COLO668 (cell line): Measurements from ENCODE around the gene TEX53.

Experiments
- DNase-seq: peaks from one replicate; lab custom pipeline; 2025; ENCODE audit not compliant: unreplicated experiment; lab: John Stamatoyannopoulos, UW

TEX53 gene

DNA sequence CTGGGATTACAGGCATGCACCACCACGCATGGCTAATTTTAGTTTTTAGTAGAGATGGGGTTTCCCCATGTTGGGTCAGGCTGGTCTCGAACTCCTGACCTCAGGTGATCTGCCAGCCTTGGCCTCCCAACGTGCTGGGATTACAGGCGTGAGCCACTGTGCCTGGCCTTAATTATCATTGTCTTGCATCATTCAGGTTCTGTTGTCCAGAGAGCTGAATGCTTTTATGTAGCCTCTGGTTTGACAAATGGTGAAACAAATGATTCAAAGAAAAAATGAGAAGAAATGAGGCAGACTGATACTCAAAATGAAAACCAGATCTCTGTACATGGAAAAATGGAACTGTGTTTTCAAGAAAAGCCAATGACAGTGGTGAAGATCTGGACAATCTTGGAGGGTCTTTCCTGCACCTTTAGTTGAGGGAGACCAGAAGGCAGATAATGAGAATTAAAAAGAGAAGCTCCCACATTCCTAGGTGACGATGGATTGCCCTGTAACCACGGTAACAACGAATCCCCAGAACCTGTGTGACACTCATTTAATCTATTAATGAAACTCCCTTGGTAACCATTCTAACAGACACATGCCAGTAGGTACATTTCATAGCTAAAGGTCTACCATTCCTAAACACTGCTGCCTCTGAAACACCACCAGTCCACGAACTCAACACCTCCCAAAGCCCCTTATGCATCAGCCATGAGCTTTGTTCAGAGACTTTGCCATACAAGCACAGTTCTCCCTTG lies 22.8 kb upstream of the TEX53 start:
- no peak for DNase-seq

DNA sequence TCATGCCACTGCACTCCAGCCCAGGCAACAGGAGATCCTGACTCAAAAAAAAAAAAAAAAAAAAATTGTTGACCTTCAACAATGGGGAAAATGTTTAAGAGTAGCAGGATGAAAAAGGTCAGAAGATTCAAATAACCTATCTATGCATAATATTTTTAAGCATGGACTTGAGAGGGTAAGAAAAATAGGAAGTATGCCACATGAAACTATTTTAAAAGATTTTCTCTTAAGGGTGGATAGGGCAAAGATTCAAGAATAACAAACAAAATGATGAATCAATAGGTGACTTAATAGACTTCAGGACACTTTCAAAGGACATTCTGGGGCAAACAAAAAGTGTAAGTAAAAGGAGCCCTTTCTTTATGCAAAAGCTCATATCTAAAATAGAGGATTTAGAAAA lies 21.2 kb upstream of the TEX53 start:
- DNase-seq: no peak

DNA sequence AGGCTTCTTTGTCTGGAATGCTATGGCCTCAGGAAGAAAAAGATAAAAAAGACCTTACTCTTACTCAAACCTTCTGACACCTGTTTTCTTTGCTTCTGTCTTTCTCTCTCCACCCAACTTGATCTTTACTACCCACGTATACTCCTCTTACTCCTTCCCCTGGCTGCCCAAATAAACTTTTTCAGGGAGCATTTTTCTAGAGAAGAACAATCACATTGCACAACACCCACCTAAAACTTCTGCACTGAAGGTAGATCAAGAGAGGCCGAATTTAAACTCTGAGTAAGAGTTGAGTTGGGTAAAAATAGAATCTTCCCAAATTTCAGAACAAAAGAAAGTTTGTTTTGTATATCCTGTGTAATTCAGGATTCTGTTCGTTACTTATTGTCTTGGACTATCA lies 20.5 kb upstream of the TEX53 start:
- no peak for DNase-seq

DNA sequence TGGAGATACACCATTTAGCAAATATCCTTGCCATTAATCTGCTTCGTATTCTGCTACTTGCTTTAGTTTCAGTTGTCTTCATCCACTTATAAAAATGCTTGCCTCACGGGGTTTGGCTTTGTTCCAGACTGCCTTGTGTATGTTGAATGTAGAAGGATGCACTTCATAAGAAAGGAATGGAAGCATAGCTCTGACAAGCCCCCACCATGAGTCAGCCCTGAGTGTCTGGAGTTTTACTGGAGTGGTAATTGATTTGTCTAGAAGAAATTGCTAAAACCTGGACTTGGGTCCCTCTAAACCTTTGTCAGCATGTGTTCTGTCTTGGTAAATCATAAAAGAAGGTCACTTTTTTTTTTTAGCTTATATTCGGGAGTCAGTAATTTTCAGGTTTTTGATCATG lies 19.8 kb upstream of the TEX53 start:
- peak; percentile 36 for DNase-seq

DNA sequence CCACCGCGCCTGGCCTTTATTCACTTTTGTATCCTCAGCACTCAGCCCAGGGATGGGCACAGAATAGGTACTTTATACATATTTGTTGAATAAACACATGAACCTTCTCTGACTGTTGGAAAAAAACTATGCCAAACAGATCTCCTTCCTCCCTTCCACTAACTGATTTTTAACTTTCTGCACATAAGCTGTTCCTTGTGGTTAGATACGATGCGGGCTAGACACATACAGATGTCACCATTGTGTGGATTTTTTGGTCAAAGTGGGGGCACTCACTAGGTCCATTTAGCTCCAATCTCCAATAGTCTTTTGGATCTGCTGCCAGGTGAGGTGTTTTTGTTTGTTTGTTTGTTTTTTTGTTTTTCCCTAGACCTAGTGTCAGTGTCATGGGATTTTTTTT lies 19.3 kb upstream of the TEX53 start:
- DNase-seq: no peak

DNA sequence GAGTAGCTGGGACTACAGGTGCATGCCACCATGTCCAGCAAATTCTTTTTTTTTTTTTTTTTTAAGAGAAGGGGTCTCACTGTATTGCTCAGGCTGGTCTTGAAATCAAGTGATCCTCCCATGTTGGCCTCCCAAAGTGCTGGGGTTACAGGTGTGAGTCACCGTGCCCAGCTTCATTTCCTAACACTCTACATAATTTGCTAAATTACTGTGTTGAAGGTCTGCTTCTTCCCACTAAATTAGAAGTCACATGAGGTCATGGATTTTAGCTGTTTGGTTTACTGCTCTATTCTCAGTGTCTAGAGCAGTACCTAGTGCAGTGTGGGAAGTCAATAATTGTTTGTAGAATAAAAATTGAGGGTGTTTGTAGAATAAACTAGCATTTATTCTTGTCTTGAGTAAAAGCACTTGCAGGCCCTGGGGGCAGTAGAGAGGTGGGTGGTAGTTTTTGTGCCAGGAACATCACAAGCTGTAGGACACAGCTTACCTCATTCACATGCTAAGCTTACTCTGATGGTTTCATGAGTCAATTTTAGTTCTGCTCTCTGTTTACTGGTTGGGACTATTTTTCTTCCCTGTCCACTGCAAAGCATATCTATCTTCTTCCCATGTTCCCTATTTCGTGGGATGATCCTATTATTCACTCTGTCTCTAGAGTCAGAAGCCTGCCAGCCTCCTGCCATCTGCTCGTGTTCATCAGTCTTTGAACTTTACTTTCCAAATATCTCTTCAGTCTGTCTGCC lies 17.4 kb upstream of the TEX53 start:
- no peak for DNase-seq

DNA sequence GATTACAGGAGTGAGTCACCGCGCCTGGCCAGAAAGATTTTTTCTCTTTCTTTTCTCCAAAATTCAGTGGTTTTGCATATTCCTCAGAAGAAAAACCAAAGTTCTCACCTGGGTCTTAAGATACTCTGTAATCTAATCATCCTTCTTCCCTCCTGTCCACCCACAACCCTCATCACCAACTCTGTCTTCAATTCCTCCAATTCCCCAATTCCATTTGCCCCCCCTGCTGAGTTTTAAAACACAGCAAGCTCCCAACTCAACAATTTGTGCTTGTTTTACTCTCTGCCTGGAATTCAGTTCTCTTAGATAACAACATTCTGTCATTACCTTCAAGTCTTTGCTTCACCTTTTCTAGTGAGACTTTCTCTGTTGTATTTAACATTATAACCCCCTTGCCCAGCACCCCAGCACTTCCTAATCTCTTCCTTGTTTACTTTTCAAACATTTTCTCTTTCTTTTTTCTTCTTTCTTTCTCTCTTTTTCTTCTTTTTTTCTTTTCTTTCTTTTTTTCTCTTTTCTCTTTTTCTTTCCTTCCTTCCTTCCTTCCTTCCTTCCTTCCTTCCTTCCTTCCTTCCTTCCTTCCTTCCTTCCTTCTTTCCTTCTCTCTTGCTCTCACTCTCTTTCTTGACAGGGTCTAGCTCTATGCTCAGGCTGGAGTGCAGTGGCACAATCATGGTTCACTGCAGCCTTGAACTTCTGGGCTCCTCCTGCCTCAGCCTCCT lies 16.6 kb upstream of the TEX53 start:
- no peak for DNase-seq

DNA sequence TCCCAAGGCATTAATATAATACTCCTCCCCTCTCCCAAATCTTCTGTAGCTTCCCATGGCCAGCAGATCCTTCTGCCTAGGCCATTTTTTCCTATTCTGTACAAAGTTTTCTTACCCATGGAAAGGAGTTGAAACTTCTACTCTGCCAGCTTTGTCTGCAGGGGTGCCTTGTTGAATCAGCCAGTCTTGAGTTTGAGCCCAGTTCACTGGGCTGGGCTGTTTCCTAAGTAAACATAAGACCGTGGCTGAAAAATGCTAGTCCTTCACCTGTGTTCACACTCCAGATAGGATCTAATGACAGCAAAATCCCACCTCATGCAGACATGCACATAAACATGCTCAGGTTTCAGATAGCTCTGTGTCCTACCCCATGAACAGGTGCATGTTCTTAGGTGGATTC lies 14.0 kb upstream of the TEX53 start:
- DNase-seq: no peak

DNA sequence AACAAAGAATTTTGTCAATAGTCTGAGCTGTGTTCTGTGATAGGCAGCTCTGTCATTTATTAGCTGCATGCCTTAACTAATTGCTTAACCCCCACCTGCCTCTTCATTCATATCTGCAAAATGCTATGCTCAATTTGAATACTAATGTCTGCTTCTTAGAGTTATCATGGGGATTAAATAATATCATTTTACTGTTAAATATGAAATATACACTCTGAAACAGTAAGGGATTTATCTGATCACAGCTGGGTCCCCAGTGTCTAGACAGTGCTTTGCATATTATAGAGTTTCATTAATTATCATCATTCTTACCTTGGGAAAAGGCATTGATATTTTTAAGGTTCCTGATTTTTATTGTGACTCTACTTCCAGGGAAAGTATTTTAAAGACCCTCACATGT lies 12.4 kb upstream of the TEX53 start:
- no peak for DNase-seq

DNA sequence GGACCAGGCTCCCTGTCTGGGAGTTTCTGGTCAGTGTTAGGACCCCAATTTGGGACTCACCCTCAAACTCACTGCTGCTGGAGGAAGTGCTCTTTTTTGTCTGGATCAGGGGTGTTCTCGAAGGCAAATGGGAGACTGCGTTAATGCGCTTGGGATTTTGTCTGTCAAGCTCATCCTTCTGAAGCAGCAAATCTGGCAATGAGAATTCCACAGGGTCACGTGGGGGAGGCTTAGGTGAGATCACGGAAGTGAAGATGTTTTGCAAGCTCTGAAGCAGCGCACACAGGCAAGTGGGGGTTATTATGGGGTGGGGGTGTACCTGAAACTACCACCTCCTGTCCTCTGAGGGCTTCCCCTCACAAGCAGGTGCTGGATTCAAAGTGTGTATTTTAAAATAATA lies 10.5 kb upstream of the TEX53 start:
- no peak for DNase-seq

DNA sequence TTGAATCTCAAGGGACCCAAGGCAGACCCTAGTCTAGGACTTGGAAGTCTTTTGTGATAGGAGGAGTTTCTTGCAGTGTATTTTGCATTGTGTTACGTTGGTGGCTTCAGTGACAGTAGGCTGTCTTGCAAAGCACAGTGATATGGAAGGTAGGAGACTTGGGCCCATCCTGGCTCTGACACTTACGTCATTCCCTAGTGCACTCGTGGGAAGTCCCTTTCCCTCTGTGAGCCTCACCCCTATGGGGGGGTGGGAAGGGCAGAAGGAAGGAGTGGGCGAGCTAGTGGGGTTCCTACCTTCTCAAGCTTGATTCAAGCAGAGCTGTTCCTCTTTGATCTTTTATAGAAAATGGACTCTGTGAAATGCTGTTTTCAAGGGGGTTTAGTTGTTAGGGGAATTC lies 9.2 kb upstream of the TEX53 start:
- no peak for DNase-seq

DNA sequence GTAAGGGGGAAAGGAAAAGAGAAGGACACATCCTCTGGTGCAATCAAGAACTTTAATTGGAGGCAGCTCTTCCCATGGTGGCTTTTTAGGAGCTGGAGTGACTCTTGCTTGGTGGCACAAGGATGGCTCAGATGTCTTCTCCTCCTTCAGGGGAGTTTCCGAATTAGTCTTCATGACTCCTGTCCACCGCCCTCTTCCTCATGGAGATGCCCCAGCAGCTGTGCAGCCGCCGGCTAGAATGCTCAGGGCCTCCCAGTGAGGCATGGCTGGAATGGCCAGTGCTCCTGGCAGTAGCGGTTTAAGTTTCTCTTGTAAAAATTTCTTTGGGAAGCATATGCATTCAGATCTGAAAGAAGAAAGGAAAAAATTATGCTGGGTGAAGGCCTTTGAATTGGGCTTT lies 8.8 kb upstream of the TEX53 start:
- DNase-seq: no peak

DNA sequence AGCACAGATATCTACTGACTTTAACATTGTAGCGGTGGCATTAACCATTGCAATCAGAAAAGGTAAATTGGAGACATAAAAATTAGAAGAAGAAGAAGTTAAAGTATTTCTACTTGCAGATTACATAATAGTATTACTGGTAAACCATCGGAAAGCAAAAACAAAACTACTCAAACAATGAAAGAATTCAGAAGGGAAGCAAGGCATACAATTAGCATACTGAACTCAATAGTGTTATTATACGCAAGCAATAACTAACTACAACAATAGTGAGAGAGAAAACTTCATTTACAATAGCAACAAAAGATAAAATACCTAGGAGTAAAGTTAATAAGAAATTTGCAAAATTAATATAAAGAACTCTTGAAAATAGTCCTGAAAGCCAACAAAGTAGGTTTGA lies 6.6 kb upstream of the TEX53 start:
- no peak for DNase-seq

DNA sequence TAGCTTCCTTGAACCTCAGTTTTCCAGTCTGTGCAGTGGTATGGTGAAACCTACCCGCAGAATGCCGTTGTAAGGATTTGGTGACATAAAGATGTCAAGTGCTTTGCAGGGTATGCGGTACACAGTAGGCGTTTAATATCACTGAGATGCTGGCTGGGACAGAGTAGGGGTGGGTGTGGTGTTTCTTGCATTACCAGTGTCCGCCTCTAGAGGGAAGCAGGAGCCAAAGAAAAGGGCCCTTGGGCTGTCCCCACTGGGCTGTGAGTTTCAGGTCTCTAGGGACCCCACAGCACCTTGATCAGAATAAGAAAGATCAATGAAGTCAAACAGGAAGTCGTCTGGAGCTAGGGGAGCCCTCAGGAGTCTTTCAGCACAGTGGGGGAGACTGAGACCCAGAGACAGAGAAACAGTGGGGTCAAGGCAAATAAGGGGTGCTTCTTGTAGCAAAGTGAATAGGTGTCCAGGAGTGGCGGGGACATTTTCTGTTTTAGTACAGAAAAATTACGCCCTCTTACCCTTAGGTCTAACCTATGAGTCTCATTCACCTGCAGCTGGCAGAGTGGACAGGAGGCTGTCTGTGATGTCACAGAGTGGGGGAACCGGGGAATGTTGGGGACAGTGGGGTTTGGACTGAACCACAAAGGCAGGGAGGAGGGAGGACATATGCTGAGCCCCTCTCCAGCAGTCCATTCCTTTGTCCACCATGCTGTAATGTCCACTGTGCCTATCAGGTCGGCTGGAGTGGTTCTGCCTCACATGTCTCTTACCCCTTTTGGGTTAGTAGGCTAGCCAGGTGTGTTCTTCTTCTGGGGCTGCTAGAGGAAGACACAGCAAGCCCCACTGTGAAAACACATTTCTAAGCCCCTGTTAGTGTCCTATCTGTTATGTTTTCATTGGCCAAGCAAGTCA lies 4.7 kb upstream of the TEX53 start:
- DNase-seq: peak; percentile 56

DNA sequence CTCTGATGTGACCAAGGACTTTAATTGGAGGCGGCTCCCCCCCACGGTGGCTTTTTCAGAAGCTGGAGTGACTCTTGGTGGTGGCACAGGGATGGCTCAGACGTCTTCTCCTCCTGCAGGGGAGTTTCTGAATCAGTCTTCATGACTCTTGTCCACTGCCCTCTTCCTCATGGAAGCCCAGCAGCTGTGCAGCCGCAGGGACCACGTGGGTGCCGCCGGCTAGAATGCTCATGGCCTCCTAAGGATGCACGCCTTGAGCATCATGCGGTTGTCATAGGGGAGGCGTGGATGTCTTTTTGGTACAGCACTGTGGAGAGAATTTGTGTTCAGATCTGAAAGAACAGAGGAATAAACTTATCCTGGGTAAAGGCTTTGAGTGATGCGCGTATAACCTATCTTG lies 1.3 kb downstream of the TEX53 start:
- DNase-seq: no peak

DNA sequence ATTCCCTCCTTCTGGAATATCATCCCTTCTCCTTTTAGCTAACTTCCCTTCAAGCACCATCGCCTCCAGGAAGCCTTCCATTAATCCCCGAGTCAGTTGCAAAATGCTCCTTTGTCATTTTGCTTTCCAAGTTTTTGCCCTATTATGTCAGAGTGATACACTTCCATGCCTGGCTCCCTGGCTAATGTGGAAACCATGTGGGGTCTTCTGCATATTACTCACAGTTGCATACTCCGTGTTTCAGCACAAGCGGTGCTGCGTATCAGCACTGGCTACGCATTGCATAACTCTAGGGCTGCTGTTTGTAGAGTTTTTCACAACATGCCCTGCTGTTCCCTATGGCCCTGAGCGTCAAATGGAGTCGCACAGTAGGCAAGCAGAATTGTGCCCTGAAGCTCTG lies 1.9 kb downstream of the TEX53 start:
- no peak for DNase-seq

DNA sequence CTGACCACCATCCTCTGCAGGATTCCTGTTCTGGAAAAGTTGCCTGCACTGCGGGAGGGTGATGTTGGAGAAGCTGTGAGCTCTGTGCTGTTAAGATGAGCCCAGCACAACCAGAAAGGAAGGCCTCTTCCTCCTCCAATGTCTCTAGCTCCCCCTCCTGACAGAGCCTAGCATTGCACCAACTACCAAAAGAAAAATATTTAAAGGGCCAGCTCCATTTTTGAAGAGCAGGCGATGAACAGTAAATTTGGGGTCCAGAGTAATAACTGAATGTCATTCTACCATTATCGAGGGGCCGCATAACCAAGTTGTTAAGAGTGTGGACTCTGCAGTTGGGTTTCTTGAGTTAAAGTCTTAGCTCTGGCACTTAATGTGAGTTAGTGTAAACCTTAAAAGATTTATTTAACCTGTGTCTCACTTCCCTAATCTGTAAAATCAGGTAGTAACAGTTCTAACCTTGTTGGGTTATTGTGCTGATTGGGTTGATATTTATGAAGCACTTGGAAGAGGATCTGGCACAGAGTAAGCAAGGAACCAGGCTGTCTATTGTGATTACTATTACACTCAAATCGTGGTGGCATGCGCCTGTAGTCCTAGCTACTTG lies 3.9 kb downstream of the TEX53 start:
- peak; percentile 72 for DNase-seq

DNA sequence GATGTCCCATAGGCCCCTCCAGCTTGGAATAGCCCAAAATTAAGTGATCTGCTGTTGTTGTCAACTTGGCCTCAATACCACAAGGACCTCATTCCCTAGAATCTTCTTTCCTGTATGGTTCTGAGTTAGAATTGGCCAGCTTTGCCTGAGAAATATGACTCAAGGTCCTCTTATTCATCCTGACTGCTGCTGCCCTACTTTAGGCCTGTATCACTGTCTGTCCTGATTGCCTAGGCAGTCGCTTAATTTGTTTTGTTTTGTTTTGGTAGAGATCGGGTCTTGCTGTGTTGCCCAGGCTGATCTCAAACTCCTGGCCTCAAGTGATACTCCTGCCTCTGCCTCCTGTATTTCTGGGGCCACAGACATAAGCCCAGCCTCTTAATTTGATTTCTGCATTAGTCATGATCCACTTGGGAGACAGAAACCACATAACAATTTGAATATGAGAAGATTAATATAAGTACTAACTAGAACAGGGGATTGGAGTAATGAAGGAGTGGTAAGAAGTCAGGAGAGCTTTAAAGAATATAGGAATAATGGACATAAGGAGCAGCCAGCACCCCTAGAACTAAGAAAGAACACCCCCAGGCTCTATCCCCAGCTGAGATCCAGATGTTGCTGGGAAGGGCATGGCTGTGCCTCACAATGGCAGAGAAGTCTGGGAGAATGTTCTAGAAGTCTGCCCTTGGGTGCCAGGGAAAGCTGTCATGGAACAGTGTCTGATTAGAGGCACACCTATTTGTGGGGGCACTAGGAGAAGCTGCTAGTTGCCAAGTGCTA lies 4.6 kb downstream of the TEX53 start:
- no peak for DNase-seq

DNA sequence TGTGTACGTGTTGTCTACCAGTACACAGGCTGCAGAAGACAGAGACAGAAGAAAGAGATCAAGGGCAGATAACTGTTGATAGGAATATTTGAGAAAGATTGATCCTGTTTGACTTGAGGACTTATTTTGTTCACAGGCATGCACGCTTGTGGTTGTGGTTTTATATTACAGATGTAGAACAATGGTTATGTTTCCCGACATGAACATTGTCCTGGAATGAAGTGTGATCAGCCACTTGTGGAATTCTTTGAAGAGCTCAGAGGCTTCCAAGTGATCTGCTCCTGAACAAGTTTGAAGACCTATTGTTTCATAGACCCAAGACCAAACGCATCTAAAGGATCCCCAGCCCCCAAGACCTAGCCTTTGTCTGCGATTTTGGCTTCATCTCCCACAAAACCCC lies 13.7 kb downstream of the TEX53 start:
- DNase-seq: no peak

DNA sequence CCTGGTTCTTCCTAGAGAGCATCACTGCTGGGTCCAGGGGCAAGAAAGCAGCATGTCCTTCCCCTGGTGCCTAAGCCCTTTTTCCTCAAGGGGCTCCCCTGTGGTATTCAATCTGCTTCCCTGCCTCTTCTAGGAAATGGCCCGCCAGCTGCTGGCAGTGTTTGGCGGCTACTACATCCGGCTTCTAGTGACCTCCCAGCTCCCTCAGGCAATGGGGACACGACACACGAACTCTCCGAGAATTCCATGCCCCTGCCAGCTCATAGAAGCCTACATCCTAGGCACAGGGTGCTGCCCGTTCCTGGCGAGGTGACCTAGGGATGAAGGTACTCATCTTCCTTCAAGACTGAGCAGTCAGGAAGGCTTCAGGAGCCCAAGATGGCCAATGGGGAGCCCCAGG lies 14.6 kb downstream of the TEX53 start:
- DNase-seq: no peak
